Kidney epithelial cell (primary cell): Measurements from ENCODE around the gene RAB6A. TPM values are rescaled to one million over a fixed set of nuclear protein-coding genes. Genes with fewer than 3 reads are reported as not detected.
A peak's percentile ranks its signal among the peaks of the same experiment; 100 is the strongest.

Experiments used
- DNase-seq: peaks from one replicate; pipeline ENCODE4 v3.0.0-alpha.2; 2010; ENCODE audit warnings: low read depth
- H3K27me3 ChIP-seq: 2 replicates; pipeline ENCODE4 v1.6.0; 2011; ENCODE audit warnings: low read length; ENCODE audit not compliant: control insufficient read depth, insufficient read depth
- H3K36me3 ChIP-seq: 2 replicates; pipeline ENCODE4 v1.5.1; 2011; ENCODE audit warnings: low read length; ENCODE audit not compliant: control insufficient read depth, insufficient read depth
- H3K4me3 ChIP-seq: 2 replicates; pipeline ENCODE4 v1.5.1; 2011; ENCODE audit warnings: low read depth, mild to moderate bottlenecking, control low read depth, low read length
- CTCF ChIP-seq: IDR thresholded peaks from 2 replicates; pipeline ENCODE4 v1.5.1; 2011; ENCODE audit warnings: mild to moderate bottlenecking, moderate library complexity, low read length, control low read depth, inconsistent platforms; ENCODE audit not compliant: insufficient read depth, poor library complexity, severe bottlenecking
- total RNA-seq: library from RNA; depleted of rRNA; stranded (reverse); fragments of >200 nt; gene quantifications from 2 replicates; pipeline ENCODE4 v1.2.3, GENCODE V29; 2015

Gene RAB6A
- total RNA-seq, 1 donor from 2014 or later, result 120 TPM

GRCh38 chr11:73651252-73651651 is 109.6 kb downstream of the RAB6A start:
- no peaks in the 10 kb centered on the region for H3K36me3 ChIP-seq
- H3K27me3 ChIP-seq, result no peaks in the 10 kb centered on the region
- TF ChIP-seq CTCF, result no peak
- no peak for DNase-seq
- no peak overlapping the region for H3K4me3 ChIP-seq

- DNase-seq, result no peak
- no peaks in the 10 kb centered on the region for H3K36me3 ChIP-seq
- no peak for TF ChIP-seq CTCF
- no peak overlapping the region for H3K4me3 ChIP-seq
- H3K27me3 ChIP-seq, result no peaks in the 10 kb centered on the region
Observed at GRCh38 chr11:73650400-73650799, 110.5 kb downstream of the RAB6A start.

- no peak for TF ChIP-seq CTCF
- DNase-seq, result no peak
- Histone ChIP-seq H3K27me3 (no peaks in the 10 kb centered on the region), H3K4me3 (no peak overlapping the region), H3K36me3 (no peaks in the 10 kb centered on the region)
Observed at GRCh38 chr11:73649206-73649605, 111.7 kb downstream of the RAB6A start.

GRCh38 chr11:73648571-73649046 is 112.3 kb downstream of the RAB6A start:
- no peak overlapping the region for H3K4me3 ChIP-seq
- TF ChIP-seq CTCF, result no peak
- DNase-seq, result no peak
- no peaks in the 10 kb centered on the region for H3K27me3 ChIP-seq
- no peaks in the 10 kb centered on the region for H3K36me3 ChIP-seq

GRCh38 chr11:73648121-73648520 is 112.8 kb downstream of the RAB6A start:
- no peak for TF ChIP-seq CTCF
- Histone ChIP-seq H3K36me3 (no peaks in the 10 kb centered on the region), H3K4me3 (no peak overlapping the region)

GRCh38 chr11:73647459-73648100 is 113.3 kb downstream of the RAB6A start:
- H3K36me3 ChIP-seq, result no peaks in the 10 kb centered on the region
- H3K27me3 ChIP-seq, result no peaks in the 10 kb centered on the region
- peak overlapping the region; percentile 0 for H3K4me3 ChIP-seq
- peak; percentile 73 for DNase-seq
- no peak for TF ChIP-seq CTCF

More at GRCh38 chr11:73648121-73648520, 112.8 kb downstream of the RAB6A start:
- H3K27me3 ChIP-seq, result no peaks in the 10 kb centered on the region
- no peak for DNase-seq
